Fibroblast of villous mesenchyme (primary cell): ENCODE data around the gene OR6F1. TPM values are rescaled to one million over a fixed set of nuclear protein-coding genes. Genes with fewer than 3 reads are reported as not detected.
"Not testable (repeated sequence)": the region's sequence is repeated elsewhere in the genome, so short reads cannot be mapped to it uniquely, and the experiment has no call there.

Source experiments
- DNase-seq: peaks from one replicate; pipeline ENCODE4 v3.0.0-alpha.2; 2010; ENCODE audit warnings: low read depth
- H3K4me3 ChIP-seq: 2 replicates; pipeline ENCODE4 v1.5.1; 2011; ENCODE audit warnings: low read depth, mild to moderate bottlenecking, low read length
- total RNA-seq: library from RNA; depleted of rRNA; stranded (reverse); fragments of >200 nt; gene quantifications from 2 replicates; pipeline ENCODE4 v1.2.3, GENCODE V29; 2012
- TF ChIP-seq, protein P1 (sequence below): IDR thresholded peaks from 2 replicates; pipeline ENCODE4 v1.5.1; 2012; ENCODE audit warnings: low read depth, mild to moderate bottlenecking, low read length; ENCODE audit not compliant: insufficient read depth

OR6F1 gene
- total RNA-seq, 1 donor = not detected

DNA sequence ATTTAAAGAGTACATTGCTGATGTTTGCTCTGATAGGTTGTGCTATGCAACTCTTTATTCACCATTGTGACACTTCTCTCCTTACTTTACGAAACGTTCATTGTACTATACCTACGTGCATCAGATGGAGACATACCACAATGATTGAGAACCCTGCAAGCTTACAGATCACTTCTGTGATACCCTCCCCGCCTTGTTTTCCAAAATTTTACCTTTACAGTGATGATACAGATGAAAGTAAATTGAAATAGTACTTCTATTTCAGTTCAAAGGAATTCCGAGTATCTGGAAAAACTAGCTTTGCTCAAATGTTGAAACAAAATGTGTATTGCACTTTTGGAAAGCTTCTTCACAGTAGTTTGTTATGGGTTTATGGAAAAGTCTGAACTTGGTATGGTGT is 25.3 kb upstream of the OR6F1 start:
- H3K4me3 ChIP-seq = no peak overlapping the region
- TF ChIP-seq, protein P1, sequence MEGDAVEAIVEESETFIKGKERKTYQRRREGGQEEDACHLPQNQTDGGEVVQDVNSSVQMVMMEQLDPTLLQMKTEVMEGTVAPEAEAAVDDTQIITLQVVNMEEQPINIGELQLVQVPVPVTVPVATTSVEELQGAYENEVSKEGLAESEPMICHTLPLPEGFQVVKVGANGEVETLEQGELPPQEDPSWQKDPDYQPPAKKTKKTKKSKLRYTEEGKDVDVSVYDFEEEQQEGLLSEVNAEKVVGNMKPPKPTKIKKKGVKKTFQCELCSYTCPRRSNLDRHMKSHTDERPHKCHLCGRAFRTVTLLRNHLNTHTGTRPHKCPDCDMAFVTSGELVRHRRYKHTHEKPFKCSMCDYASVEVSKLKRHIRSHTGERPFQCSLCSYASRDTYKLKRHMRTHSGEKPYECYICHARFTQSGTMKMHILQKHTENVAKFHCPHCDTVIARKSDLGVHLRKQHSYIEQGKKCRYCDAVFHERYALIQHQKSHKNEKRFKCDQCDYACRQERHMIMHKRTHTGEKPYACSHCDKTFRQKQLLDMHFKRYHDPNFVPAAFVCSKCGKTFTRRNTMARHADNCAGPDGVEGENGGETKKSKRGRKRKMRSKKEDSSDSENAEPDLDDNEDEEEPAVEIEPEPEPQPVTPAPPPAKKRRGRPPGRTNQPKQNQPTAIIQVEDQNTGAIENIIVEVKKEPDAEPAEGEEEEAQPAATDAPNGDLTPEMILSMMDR = no peak
- no peak for DNase-seq

DNA sequence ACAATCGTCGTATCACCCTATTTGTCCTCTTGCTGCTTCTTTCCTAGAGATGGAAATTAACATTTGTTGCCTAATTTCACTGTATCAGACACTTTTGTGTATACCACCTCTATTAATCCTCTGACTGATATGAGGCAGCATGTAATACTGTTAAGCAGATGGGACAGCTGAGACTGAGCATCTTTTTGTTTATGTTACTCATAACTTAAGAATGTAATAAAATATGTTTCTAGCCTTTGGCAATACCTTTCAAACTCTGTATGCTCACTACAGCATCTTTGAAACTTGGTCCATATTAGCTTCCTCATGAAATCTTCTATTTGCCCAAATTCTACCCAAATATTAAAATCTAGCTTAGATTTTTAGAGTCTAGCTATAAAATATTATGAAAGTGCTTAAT is 24.3 kb upstream of the OR6F1 start:
- TF ChIP-seq, protein P1 = no peak
- DNase-seq = peak; percentile 45

DNA sequence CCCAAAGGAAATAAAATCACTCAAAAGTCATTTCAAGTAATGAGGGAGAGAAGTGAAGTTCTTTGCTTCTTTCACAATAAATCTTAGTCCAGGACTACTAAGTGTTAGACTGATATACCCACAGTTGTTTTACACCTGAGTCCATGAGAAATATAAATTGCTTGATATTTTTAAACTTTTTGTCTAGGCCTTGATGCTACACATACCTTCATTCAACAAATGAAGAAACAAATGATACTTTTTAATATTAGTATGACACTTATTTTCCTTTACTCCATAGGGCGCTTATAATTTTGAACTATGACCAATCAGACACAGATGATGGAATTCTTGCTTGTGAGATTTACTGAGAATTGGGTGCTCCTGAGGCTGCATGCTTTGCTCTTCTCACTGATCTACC is 21.9 kb upstream of the OR6F1 start, which contains the start of gene OR14K1:
Gene OR14K1, plus strand, starts transcription at position 301 of the 400 bp plus-strand sequence. Its CDS starts 0 bp downstream, at position 301.
- H3K4me3 ChIP-seq = no peak within 1 kb of the TSS
- no peak for DNase-seq
- TF ChIP-seq, protein P1 = no peak

More for the DNA sequence above, 24.3 kb upstream of the OR6F1 start:
- no peak overlapping the region for H3K4me3 ChIP-seq

DNA sequence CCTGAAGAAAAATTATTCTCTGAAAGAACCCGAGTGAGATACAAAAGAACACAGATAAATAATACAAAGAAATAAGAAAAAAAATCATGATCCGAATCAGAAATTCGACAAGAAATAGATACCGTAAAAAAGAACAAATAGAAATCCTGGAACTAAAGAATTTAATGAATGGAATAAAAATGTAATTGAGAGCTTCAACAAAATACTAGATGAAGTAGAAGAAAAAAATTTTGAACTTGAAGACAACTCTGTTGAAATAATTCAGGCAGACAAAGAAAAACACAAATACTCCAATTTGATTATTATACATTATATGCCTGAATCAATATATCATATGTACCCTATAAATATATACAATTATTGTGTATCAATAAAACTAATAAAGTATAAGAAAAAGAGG is 4.8 kb upstream of the OR6F1 start:
- H3K4me3 ChIP-seq = no peak overlapping the region
- DNase-seq = no peak
- TF ChIP-seq, protein P1 = no peak

DNA sequence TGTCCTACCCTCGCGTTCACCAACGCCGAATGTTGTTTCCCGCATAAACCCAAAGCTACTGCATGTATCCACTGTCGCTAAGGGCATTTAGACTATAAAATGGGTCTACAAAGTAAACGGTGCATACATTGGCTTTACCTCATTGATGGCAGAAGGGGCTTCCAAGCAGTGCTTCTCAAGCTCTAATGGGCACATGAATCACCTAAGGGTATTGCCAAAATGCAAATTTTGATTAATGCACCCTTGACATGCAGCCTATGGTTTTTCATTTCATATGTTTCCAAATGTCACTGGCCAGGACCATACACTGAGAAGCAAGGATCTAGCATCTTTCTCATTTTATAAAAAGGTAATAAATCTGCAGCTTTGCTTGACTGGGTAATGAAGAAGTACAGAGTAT is 2.7 kb downstream of the OR6F1 start:
- no peak for DNase-seq
- TF ChIP-seq, protein P1 = no peak
- no peak overlapping the region for H3K4me3 ChIP-seq

DNA sequence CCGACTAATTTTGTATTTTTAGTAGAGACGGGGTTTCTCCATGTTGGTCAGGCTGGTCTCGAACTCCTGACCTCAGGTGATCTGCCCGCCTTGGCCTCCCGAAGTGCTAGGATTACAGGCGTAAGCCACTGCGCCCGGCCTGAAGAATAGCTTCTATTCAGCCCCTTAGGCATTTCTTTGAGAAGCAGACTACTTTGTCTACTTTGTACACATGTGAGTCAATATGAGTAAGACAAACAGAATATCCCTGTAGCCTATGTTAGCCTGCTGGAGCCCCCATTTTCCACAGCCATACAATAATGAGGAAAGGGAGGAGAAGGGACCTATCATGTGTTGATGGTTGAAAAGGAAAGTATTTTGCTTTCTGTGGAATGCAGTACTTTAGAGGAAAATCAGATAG is 5.8 kb downstream of the OR6F1 start:
- not testable (repeated sequence) for DNase-seq, H3K4me3 ChIP-seq

DNA sequence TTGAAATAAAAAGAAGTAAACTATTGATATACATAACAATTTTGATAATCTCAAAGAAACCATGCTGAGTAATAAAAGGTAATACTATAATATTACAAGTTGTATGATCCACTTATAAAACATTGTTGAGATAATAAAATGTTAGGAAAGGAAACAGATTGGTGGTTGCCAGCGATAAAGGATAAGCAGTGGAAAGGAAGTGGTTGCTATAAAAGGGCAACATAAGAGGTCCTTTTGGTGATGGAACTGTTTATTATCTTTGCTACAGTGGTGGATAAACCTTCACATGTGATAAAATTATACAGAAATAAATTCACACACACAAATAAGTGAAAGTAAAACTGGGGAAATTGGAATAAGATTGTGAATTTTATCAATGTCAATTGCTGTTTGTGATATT is 15.1 kb downstream of the OR6F1 start:
- TF ChIP-seq, protein P1 = no peak
- no peak for DNase-seq
- H3K4me3 ChIP-seq = no peak overlapping the region
